GM12891 (cell line): ENCODE data around the gene ABCG4.

ENCODE experiments used
- PAX5 ChIP-seq: IDR thresholded peaks from 2 replicates; pipeline ENCODE4 v1.6.1; 2011; ENCODE audit warnings: low read length, moderate library complexity, mild to moderate bottlenecking; ENCODE audit not compliant: insufficient read depth, severe bottlenecking
- POLR2A ChIP-seq: IDR thresholded peaks from 2 replicates; pipeline ENCODE4 v1.6.1; 2011; ENCODE audit warnings: low read depth, low read length, control low read depth
- POLR2AphosphoS5 ChIP-seq: IDR thresholded peaks from 2 replicates; pipeline ENCODE4 v1.6.1; 2011; ENCODE audit warnings: low read depth, low read length, control low read depth
- POU2F2 ChIP-seq: IDR thresholded peaks from 2 replicates; pipeline ENCODE4 v1.6.1; 2011; ENCODE audit warnings: low read depth, mild to moderate bottlenecking, control low read depth, low read length, moderate library complexity
- SPI1 ChIP-seq: IDR thresholded peaks from 2 replicates; pipeline ENCODE4 v1.6.1; 2011; ENCODE audit warnings: low read depth, low read length, control low read depth
- TAF1 ChIP-seq: IDR thresholded peaks from 2 replicates; pipeline ENCODE4 v1.6.1; 2011; ENCODE audit warnings: low read depth, low read length, control low read depth

DNA sequence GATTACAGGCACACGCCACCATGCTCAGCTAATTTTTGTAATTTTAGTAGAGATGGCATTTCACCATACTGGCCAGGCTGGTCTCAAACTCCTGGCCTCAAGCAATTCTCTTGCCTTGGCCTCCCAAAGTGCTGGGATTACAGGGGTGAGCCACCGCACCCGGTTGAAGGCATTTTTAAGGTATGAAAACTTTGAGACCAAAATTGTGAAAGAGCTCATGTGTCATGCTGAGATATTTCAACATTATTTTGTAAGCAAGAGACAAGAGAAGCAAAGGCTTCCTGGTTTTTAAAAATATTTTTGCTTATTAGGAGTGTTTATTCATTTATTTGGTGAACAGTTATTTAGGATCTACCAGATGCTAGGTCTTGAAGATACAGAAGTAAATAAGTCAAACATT lies 43.3 kb downstream of the ABCG4 start:
- TF ChIP-seq TAF1 = no peak
- TF ChIP-seq POLR2A = no peak
- no peak for TF ChIP-seq POLR2AphosphoS5
- no peak for TF ChIP-seq POU2F2
- TF ChIP-seq PAX5 = no peak
- no peak for TF ChIP-seq SPI1
